ENCODE results near the gene ADAP2. TPM values are rescaled to one million over a fixed set of nuclear protein-coding genes. Genes with fewer than 3 reads are reported as not detected.

ADAP2 gene
- 0.57 and 0.83 TPM in 2 replicates for total RNA-seq

GRCh38 chr17:30921544-30922196 is at the start of gene ADAP2:
ADAP2 (plus strand) TSS chr17:30921945; CDS start chr17:30922015, 70 bp downstream.

GRCh38 chr17:30906101-30906911 is 15.4 kb upstream of the ADAP2 start, which contains the start of gene TEFM:
TEFM (minus strand) TSS chr17:30906238; CDS start chr17:30906198, 40 bp downstream.

DNA sequence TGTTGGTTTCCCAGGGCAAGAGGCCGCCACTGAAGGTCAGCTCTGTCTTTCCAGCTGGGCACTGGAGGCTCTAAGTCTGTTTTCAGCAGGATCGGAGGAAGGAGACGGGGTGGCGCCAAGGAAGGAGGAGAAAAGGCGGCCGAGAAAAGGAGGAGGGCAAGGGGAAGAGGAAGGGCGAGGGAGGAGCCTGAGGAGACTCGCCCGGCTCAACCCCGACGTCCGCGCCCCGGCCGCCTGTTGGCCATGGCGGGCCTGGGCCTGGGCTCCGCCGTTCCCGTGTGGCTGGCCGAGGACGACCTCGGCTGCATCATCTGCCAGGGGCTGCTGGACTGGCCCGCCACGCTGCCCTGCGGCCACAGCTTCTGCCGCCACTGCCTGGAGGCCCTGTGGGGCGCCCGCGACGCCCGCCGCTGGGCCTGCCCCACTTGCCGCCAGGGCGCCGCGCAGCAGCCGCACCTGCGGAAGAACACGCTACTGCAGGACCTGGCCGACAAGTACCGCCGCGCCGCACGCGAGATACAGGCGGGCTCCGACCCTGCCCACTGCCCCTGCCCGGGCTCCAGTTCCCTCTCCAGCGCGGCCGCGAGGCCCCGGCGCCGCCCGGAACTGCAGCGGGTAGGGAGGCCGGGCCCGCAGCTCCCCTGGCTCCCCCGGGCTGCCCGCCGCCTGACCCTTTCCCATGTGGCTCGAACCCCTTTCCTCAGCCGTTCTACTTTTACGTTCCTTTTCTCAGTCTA is 49.3 kb downstream of the ADAP2 start, which contains the start of gene RNF135:
TSS of gene RNF135 (plus strand) at position 209 of the 737 bp plus-strand sequence. CDS start at position 244, 35 bp downstream.

Other genes with a start within 250 kb of the ADAP2 start
- 9.5 and 9.9 TPM in 2 replicates for gene CRLF3, start 97.3 kb upstream of the ADAP2 start, total RNA-seq
- 0.43 and 0.55 TPM in 2 replicates for gene ATAD5, start 90.0 kb upstream of the ADAP2 start, total RNA-seq
- gene TEFM, start 15.7 kb upstream of the ADAP2 start, total RNA-seq, result 6.8 and 10.2 TPM in 2 replicates
- gene RNF135, start 49.1 kb downstream of the ADAP2 start, total RNA-seq, result 9.7 and 11.3 TPM in 2 replicates
- 42.8 and 46.8 TPM in 2 replicates for gene NF1, start 173.0 kb downstream of the ADAP2 start, total RNA-seq

All from smooth muscle cell of bladder (primary cell).